SK-N-SH treated with all-trans-retinoic acid at 6 μM for 48 hours (cell line): ENCODE measurements around the gene EZR.

Source experiments
- ARNTL ChIP-seq: fragments of 450-650 bp; formaldehyde crosslinking; IDR thresholded peaks from 2 replicates; pipeline ENCODE4 v1.5.0; 2020; ENCODE audit warnings: low read depth, mild to moderate bottlenecking, moderate library complexity, borderline replicate concordance
- BACH2 ChIP-seq: fragments of 250-450 bp; sonication (Bioruptor Pico); IDR thresholded peaks from 2 replicates; pipeline ENCODE4 v1.9.0; 2021; ENCODE audit warnings: mild to moderate bottlenecking, borderline replicate concordance
- CSDC2 ChIP-seq: fragments of 250-450 bp; sonication (Bioruptor Pico); IDR thresholded peaks from 2 replicates; pipeline ENCODE4 v1.5.0; 2020; ENCODE audit warnings: mild to moderate bottlenecking, moderate library complexity
- SNAI2 ChIP-seq: fragments of 250-450 bp; sonication (Bioruptor Pico); IDR thresholded peaks from 2 replicates; pipeline ENCODE4 v1.5.0; 2020; ENCODE audit warnings: mild to moderate bottlenecking, moderate library complexity
- ZC3H10 ChIP-seq: fragments of 250-450 bp; sonication (Bioruptor Pico); IDR thresholded peaks from 2 replicates; pipeline ENCODE4 v1.5.1; 2021; ENCODE audit warnings: mild to moderate bottlenecking, moderate library complexity
- ZFP3 ChIP-seq: fragments of 250-450 bp; sonication (Bioruptor Pico); IDR thresholded peaks from 2 replicates; pipeline ENCODE4 v1.5.0; 2020; ENCODE audit warnings: mild to moderate bottlenecking, moderate library complexity
- ZNF565 ChIP-seq: fragments of 450-650 bp; formaldehyde crosslinking; conservative IDR thresholded peaks from 2 replicates; pipeline ENCODE4 v1.5.0; 2020; ENCODE audit warnings: low read depth, mild to moderate bottlenecking, moderate library complexity
- ZNF70 ChIP-seq: fragments of 450-650 bp; formaldehyde crosslinking; IDR thresholded peaks from 2 replicates; pipeline ENCODE4 v1.5.0; 2020; ENCODE audit warnings: mild to moderate bottlenecking, moderate library complexity
- ZNF8 ChIP-seq: fragments of 450-650 bp; formaldehyde crosslinking; IDR thresholded peaks from 2 replicates; pipeline ENCODE4 v1.5.0; 2020; ENCODE audit warnings: mild to moderate bottlenecking, moderate library complexity
- TF ChIP-seq, protein P1 (sequence below): fragments of 250-450 bp; sonication (Bioruptor Pico); IDR thresholded peaks from 2 replicates; pipeline ENCODE4 v1.8.0; 2020; ENCODE audit warnings: mild to moderate bottlenecking, moderate library complexity, borderline replicate concordance
- TF ChIP-seq, protein P2 (sequence below): fragments of 250-450 bp; sonication (Bioruptor Pico); IDR thresholded peaks from 2 replicates; pipeline ENCODE4 v1.5.0; 2020; ENCODE audit warnings: mild to moderate bottlenecking, moderate library complexity

DNA sequence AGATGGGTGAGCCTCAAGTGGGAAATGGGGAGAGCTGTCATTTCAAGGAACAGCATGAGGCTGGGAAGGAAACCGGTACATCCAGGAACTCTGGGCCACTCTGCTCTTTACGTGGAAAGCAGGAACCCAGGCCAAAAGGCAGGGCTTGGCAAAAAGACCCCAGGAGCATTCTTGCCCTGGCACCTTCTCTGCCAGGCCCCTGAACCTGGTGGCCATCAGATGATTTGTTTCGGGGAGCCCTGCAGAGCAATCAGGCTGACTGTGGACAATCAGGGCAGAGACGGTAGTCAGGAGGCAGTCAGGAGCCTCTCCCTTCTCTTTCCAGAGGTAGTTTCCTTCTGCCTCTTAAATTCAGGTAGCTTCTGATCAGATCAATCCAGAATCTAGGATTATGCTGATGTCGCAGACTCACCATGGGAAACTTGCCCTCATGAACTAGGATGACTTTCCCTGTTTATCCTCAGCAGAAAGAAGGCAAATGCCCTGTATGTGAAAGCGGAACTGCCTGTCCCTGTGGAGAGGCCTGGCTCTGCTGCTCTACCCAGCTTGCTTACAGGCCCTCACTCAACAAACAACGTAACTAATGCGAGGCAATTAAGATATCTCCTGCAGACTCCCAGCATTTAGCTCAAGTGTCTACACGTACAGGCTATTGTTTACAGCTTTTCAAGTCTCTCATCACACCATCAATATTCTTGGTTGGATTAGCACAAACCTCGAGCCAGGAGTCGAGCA, 36.6 kb downstream of the EZR start:
- TF ChIP-seq SNAI2 (no peak), ARNTL (no peak), ZNF565 (CRISPR knock-in tag) (no peak), BACH2 (CRISPR knock-in tag) (no peak), ZFP3 (no peak), ZC3H10 (CRISPR knock-in tag) (no peak), CSDC2 (no peak), ZNF8 (CRISPR knock-in tag) (no peak), ZNF70 (no peak)
- TF ChIP-seq, protein P1, sequence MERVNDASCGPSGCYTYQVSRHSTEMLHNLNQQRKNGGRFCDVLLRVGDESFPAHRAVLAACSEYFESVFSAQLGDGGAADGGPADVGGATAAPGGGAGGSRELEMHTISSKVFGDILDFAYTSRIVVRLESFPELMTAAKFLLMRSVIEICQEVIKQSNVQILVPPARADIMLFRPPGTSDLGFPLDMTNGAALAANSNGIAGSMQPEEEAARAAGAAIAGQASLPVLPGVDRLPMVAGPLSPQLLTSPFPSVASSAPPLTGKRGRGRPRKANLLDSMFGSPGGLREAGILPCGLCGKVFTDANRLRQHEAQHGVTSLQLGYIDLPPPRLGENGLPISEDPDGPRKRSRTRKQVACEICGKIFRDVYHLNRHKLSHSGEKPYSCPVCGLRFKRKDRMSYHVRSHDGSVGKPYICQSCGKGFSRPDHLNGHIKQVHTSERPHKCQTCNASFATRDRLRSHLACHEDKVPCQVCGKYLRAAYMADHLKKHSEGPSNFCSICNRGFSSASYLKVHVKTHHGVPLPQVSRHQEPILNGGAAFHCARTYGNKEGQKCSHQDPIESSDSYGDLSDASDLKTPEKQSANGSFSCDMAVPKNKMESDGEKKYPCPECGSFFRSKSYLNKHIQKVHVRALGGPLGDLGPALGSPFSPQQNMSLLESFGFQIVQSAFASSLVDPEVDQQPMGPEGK: no peak
- TF ChIP-seq, protein P2, sequence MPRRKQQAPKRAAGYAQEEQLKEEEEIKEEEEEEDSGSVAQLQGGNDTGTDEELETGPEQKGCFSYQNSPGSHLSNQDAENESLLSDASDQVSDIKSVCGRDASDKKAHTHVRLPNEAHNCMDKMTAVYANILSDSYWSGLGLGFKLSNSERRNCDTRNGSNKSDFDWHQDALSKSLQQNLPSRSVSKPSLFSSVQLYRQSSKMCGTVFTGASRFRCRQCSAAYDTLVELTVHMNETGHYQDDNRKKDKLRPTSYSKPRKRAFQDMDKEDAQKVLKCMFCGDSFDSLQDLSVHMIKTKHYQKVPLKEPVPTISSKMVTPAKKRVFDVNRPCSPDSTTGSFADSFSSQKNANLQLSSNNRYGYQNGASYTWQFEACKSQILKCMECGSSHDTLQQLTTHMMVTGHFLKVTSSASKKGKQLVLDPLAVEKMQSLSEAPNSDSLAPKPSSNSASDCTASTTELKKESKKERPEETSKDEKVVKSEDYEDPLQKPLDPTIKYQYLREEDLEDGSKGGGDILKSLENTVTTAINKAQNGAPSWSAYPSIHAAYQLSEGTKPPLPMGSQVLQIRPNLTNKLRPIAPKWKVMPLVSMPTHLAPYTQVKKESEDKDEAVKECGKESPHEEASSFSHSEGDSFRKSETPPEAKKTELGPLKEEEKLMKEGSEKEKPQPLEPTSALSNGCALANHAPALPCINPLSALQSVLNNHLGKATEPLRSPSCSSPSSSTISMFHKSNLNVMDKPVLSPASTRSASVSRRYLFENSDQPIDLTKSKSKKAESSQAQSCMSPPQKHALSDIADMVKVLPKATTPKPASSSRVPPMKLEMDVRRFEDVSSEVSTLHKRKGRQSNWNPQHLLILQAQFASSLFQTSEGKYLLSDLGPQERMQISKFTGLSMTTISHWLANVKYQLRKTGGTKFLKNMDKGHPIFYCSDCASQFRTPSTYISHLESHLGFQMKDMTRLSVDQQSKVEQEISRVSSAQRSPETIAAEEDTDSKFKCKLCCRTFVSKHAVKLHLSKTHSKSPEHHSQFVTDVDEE (CRISPR knock-in tag): no peak
